Small intestine (tissue), 7 donors: ENCODE results near the gene ZNF816. TPM values are rescaled to one million over a fixed set of nuclear protein-coding genes. Genes with fewer than 3 reads are reported as not detected.
"Not testable (repeated sequence)": the region's sequence is repeated elsewhere in the genome, so short reads cannot be mapped to it uniquely, and the experiment has no call there.

Source experiments
- DNase-seq, 2 donors: peaks; one replicate each; pipeline versions ENCODE4 v3.0.0 to v3.0.0-alpha.2; 2013
- FAIRE-seq: peaks from 2 replicates; lab custom pipeline; 2012; peaks lifted over from hg19 to GRCh38; lab: Jason Lieb, UNC
- H3K27ac ChIP-seq, 3 donors: one replicate each; pipeline ENCODE4 v1.5.1; 2013; ENCODE audit warnings: low read length in 2 of 3, mild to moderate bottlenecking in 2 of 3, control low read depth in 1 of 3, inconsistent platforms in 1 of 3, low read depth in 1 of 3, moderate library complexity in 1 of 3
- H3K27me3 ChIP-seq, 3 donors: one replicate each; pipeline ENCODE4 v1.6.1; 2013; ENCODE audit warnings: low read length in 3 of 3, inconsistent platforms in 1 of 3; ENCODE audit not compliant: control insufficient read depth in 3 of 3, insufficient read depth in 3 of 3
- H3K36me3 ChIP-seq, 3 donors: one replicate each; pipeline ENCODE4 v1.6.1; 2013; ENCODE audit warnings: low read length in 3 of 3, inconsistent platforms in 1 of 3, low read depth in 1 of 3, mild to moderate bottlenecking in 1 of 3, moderate library complexity in 1 of 3; ENCODE audit not compliant: control insufficient read depth in 3 of 3, insufficient read depth in 2 of 3
- H3K4me1 ChIP-seq, 3 donors: one replicate each; pipeline ENCODE4 v1.6.1; 2013; ENCODE audit warnings: low read length in 2 of 3, inconsistent platforms in 1 of 3, low read depth in 1 of 3, mild to moderate bottlenecking in 1 of 3, moderate library complexity in 1 of 3; ENCODE audit not compliant: control insufficient read depth in 3 of 3, insufficient read depth in 2 of 3
- H3K4me3 ChIP-seq, 3 donors: one replicate each; pipeline ENCODE4 v1.5.1; 2013; ENCODE audit warnings: low read length in 3 of 3, control low read depth in 1 of 3, inconsistent platforms in 1 of 3, low read depth in 1 of 3, mild to moderate bottlenecking in 1 of 3, moderate library complexity in 1 of 3
- H3K9me3 ChIP-seq, 2 donors: one replicate each; pipeline ENCODE4 v1.6.1; 2013; ENCODE audit warnings: low read depth in 1 of 2, low read length in 1 of 2; ENCODE audit not compliant: control insufficient read depth in 2 of 2, insufficient read depth in 1 of 2
- WGBS, 3 donors: extraction: QIAGEN DNeasy Blood & Tissue Kit; methylation state at CpG; one replicate each; pipeline ENCODE4 v1.1.7; 2013; 5-methylcytosine and 5-hydroxymethylcytosine counted together
- polyA plus RNA-seq, 4 donors: library from polyadenylated mRNA; stranded (reverse) in 3 of 4; unstranded in 1 of 4; fragments of 200-250 nt in 3 of 4; fragments of 120-200 nt in 1 of 4; gene quantifications; one replicate each; pipeline versions ENCODE4 v1.2.1 to v1.2.3, GENCODE V29; 2013
- donor health status: healthy with polysubstance abuse.
- donor health status: control.
- donor health status: control.
- donor health status: Bipolar disorder and iron deficiency.
- donor health status: healthy.

Gene ZNF816
- polyA plus RNA-seq, 4 donors = 2.0 to 18.1 (median 3.1) TPM

DNA sequence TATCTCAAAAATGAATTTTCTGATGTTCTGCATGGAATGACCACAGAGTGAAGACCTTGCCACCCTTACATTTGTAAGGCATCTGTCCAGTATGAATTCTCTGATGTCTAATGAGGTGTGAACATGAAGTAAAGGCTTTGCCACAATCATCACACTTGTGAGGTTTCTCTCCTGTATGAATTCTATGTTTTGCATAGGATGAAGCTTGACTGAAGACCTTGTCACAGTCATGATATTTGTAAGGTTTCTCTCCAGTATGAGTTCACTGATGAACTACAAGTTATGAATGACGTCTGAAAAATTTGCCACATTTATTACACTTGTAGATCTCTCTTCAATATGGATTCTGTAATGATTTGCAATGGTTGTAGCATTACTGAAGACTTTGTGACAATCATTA is 13.3 kb downstream of the ZNF816 start:
- H3K36me3 ChIP-seq = peaks cover 13 to 29% (median 22%) of the 10 kb centered on the region in 3 donors
- FAIRE-seq = no peak

GRCh38 chr19:52948025-52948770 is 14.5 kb downstream of the ZNF816 start:
- 93 to 97% (median 96%) methylated on average over 13 of the region's 13 CpGs for WGBS, 3 donors

More for the DNA sequence above, 13.3 kb downstream of the ZNF816 start:
- no peak overlapping the region for H3K27ac ChIP-seq
- no peak for DNase-seq
- no peaks in the 10 kb centered on the region for H3K27me3 ChIP-seq
- peaks cover 0 to 3% (median 0%) of the 10 kb centered on the region in 3 donors for H3K4me1 ChIP-seq
- WGBS, 3 donors = 0 to 92% (median 84%) methylated on average over 1 of the region's 1 CpG
- H3K4me3 ChIP-seq = no peak overlapping the region
- H3K9me3 ChIP-seq = peaks cover 9 to 82% of the 10 kb centered on the region in 2 donors

GRCh38 chr19:52946322-52947310 is 16.1 kb downstream of the ZNF816 start:
- Histone ChIP-seq H3K4me3 (no peak overlapping the region), H3K9me3 (peaks cover 9 to 62% of the 10 kb centered on the region in 2 donors)
- WGBS, 3 donors = 31 to 60% (median 53%) methylated on average over 32 to 39 of the region's 39 CpGs

More at GRCh38 chr19:52948025-52948770, 14.5 kb downstream of the ZNF816 start:
- Histone ChIP-seq H3K4me1 (peaks cover 0 to 4% (median 3%) of the 10 kb centered on the region in 3 donors), H3K9me3 (peaks cover 9 to 76% of the 10 kb centered on the region in 2 donors), H3K36me3 (peaks cover 13 to 23% (median 14%) of the 10 kb centered on the region in 3 donors), H3K27me3 (no peaks in the 10 kb centered on the region), H3K4me3 (no peak overlapping the region), H3K27ac (no peak overlapping the region)
- no peak for DNase-seq
- FAIRE-seq = no peak

DNA sequence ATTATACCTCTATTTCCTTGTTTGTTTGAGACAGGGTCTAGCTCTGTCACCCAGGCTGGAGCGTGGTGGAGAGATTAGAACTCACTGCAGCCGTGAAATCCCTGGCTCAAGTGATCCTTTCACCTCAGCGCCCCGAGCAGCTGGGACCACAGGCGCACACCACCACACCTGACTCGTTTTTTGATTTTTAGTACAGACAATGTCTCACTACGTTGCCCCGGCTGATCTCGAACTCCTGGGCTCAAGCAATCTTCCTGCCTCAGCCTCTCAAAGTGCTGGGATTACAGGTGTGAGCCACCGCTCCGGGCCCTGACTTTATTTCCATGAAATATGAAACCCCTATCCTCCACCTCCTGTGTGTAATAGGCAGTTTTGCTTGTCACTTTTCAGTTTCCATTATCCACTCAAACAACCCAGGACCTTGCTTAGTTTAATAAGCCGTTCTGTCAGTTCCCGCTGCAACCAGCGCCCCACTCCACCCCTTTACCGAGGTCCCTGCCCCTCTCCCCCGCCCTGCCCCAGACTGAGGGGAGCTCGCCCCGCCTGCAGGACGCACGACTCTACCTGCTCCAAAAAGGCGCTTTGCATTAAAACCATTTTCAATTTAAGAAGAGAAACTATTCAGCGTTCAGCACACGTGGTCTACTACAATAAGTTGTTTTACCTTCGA is 16.9 kb downstream of the ZNF816 start:
- H3K4me3 ChIP-seq = no peak overlapping the region
- FAIRE-seq = no peak
- H3K4me1 ChIP-seq = peaks cover 0 to 5% (median 3%) of the 10 kb centered on the region in 3 donors
- peak overlapping the region in 2 of 3 donors; percentile 17 to 58 for H3K27ac ChIP-seq
- no peaks in the 10 kb centered on the region for H3K27me3 ChIP-seq
- no peak for DNase-seq
- H3K9me3 ChIP-seq = peaks cover 9 to 56% of the 10 kb centered on the region in 2 donors
- 48 to 71% (median 69%) methylated on average over 24 of the region's 24 CpGs for WGBS, 3 donors
- peaks cover 0 to 2% (median 2%) of the 10 kb centered on the region in 3 donors for H3K36me3 ChIP-seq

More at GRCh38 chr19:52946322-52947310, 16.1 kb downstream of the ZNF816 start:
- H3K4me1 ChIP-seq = peaks cover 0 to 5% (median 3%) of the 10 kb centered on the region in 3 donors
- DNase-seq (no peak), FAIRE-seq (no peak)
- H3K36me3 ChIP-seq = peaks cover 1 to 9% (median 6%) of the 10 kb centered on the region in 3 donors
- no peak overlapping the region for H3K27ac ChIP-seq
- no peaks in the 10 kb centered on the region for H3K27me3 ChIP-seq

GRCh38 chr19:52944703-52945493 is 17.8 kb downstream of the ZNF816 start:
- H3K4me1 ChIP-seq, H3K4me3 ChIP-seq, H3K36me3 ChIP-seq, FAIRE-seq, H3K27me3 ChIP-seq: not testable (repeated sequence)
- Histone ChIP-seq H3K27ac (peak overlapping the region in 2 of 3 donors; percentile 50 to 58), H3K9me3 (peaks cover 9 to 48% of the 10 kb centered on the region in 2 donors)
- 60 to 75% (median 71%) methylated on average over 17 of the region's 17 CpGs for WGBS, 3 donors
- DNase-seq = peak in 1 of 2 donors; percentile 29

DNA sequence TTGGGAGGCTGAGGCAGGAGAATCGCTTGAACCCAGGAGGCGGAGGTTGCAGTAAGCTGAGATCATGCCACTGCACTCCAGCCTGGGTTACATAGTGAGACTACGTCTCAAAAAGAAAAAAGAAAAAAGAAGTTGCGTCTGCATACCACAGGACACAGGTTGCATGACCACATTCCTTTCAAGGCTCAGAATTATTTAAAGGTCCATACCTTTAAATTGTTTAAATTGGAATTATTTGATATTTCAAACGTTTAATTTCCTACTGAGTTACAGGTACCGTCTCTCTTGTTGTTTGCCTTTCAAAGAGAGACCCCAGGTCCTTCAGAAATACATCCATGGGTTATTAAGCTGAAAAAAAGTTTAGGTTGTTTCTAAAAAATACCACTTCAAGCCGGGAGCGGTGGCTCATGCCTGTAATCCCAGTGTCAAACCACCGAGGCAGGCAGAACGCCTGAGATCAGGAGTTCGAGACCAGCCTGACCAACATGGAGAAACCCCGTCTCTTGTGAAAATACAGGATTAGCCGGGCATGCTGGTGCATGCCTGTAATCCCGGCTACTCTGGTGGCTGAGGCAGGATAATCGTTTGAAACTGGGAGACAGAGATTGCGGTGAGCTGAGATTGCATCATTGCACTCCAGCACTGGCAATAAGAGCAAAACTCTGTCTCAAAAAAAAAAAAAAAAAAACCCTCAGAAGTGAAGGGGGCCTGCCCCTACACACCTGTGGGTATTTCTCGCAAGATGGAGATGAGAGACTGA is 18.6 kb downstream of the ZNF816 start:
- Histone ChIP-seq H3K27ac (no peak overlapping the region), H3K36me3 (peaks cover 0 to 2% (median 0%) of the 10 kb centered on the region in 3 donors), H3K4me1 (peaks cover 0 to 5% (median 3%) of the 10 kb centered on the region in 3 donors), H3K9me3 (peaks cover 9 to 44% of the 10 kb centered on the region in 2 donors), H3K4me3 (no peak overlapping the region), H3K27me3 (no peaks in the 10 kb centered on the region)
- no peak for FAIRE-seq
- 75 to 81% (median 80%) methylated on average over 17 of the region's 17 CpGs for WGBS, 3 donors
- no peak for DNase-seq
